Measurements from ENCODE around the gene SUSD4.

DNA sequence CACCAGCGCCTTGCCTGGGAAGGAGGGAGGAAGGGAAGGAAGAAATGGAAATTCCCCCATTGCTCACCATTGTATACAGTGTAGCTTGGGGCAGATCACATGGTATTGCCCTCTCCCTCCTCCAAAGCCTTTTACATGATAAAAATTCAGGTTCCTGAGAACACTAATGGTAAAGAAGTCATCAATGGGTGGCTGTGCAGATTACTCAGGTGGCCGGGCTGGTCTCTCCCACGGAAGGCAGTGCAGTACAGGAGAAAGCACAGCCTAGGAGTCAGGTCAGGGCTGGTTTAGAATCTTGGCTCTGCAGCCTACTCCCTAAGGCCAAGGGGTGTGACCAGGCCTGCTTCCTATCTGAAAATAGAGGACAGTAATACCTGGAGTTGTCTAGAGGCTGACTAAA lies 107.9 kb downstream of the SUSD4 start:
- TF ChIP-seq, protein P1, sequence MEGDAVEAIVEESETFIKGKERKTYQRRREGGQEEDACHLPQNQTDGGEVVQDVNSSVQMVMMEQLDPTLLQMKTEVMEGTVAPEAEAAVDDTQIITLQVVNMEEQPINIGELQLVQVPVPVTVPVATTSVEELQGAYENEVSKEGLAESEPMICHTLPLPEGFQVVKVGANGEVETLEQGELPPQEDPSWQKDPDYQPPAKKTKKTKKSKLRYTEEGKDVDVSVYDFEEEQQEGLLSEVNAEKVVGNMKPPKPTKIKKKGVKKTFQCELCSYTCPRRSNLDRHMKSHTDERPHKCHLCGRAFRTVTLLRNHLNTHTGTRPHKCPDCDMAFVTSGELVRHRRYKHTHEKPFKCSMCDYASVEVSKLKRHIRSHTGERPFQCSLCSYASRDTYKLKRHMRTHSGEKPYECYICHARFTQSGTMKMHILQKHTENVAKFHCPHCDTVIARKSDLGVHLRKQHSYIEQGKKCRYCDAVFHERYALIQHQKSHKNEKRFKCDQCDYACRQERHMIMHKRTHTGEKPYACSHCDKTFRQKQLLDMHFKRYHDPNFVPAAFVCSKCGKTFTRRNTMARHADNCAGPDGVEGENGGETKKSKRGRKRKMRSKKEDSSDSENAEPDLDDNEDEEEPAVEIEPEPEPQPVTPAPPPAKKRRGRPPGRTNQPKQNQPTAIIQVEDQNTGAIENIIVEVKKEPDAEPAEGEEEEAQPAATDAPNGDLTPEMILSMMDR (IDR thresholded peaks at IDR 0.05), result no peak
- TF ChIP-seq POLR2AphosphoS5 (IDR thresholded peaks at IDR 0.05) (no peak), EP300 (IDR thresholded peaks at IDR 0.05) (no peak)

Data from upper lobe of left lung (tissue), 4 donors.